HL-60 (cell line): ENCODE measurements around the gene STOX2.

Experiments
- CTCF ChIP-seq: IDR thresholded peaks from one replicate; pipeline ENCODE4 v1.5.1; 2011; ENCODE audit warnings: low read length, control low read depth, inconsistent platforms; ENCODE audit not compliant: insufficient read depth
- GABPA ChIP-seq: IDR thresholded peaks from 2 replicates; pipeline ENCODE4 v1.6.1; 2012; ENCODE audit warnings: low read depth

DNA sequence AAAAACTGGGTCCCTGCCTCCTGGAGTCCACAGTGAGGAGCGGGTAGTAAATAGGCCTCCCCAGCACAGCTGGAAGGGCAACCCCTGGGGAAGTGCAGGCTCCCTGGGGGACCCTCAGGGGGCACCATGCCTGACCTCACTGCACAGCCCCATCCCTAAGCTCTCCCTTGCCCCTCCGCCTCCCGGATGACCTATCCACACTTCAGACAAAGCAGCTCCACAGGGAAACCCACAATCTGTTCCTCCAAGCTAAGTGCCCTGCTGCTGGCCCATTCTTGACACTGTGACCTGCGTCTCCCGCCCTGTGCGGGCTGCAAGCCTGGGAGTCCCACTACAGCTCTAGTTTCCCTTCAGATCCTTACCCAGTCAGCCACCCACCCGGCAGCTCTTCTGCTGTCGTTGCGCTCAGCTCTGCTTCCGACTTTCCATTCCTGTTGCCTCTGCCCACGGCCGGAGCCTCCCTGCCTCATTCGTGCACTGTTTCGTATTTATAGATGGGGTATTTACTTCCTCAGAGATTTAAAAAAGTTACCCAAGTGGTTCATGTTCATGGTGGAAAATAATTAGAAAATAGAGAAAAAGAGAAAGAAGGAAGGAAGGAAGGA lies 47.0 kb upstream of the STOX2 start:
- no peak for TF ChIP-seq CTCF
- no peak for TF ChIP-seq GABPA
